ENCODE measurements around the gene NAALADL2. TPM values are rescaled to one million over a fixed set of nuclear protein-coding genes. Genes with fewer than 3 reads are reported as not detected.

The NAALADL2 gene
- total RNA-seq, 1 donor from 2014 or later: 11.5 TPM

GRCh38 chr3:175214216-175214615 is 355.1 kb downstream of the NAALADL2 start:
- no peaks in the 10 kb centered on the region for H4K20me1 ChIP-seq (ENCODE audit: low read depth)
- no peaks in the 10 kb centered on the region for H3K36me3 ChIP-seq
- no peak for DNase-seq (ENCODE audit: low spot score)
- Mint-ChIP-seq H3K27me3 (ENCODE audit: insufficient read depth, low read depth) (peaks cover 2% of the 10 kb centered on the region), H3K36me3 (no peaks in the 10 kb centered on the region), H3K27ac (no peak overlapping the region), H3K9me3 (no peaks in the 10 kb centered on the region), H3K4me3 (no peak overlapping the region), H3K4me1 (no peaks in the 10 kb centered on the region)
- no peak overlapping the region for H3K4me3 ChIP-seq
- H3K9ac ChIP-seq: no peak overlapping the region
- no peak overlapping the region for H3K27ac ChIP-seq
- TF ChIP-seq EZH2 (IDR thresholded peaks at IDR 0.05) (no peak), EZH2phosphoT487 (IDR thresholded peaks at IDR 0.05) (no peak), CTCF (IDR thresholded peaks at IDR 0.05) (no peak)
- no peak overlapping the region for H3K4me2 ChIP-seq
- H3K4me1 ChIP-seq: peaks cover 4% of the 10 kb centered on the region
- no peaks in the 10 kb centered on the region for H3K79me2 ChIP-seq (ENCODE audit: low read depth)
- H3K9me3 ChIP-seq (ENCODE audit: low read depth): no peaks in the 10 kb centered on the region
- no peaks in the 10 kb centered on the region for H3K27me3 ChIP-seq
- no peaks in the 10 kb centered on the region for H3F3A ChIP-seq (ENCODE audit: low read depth)
- H2AFZ ChIP-seq (replicated peaks): no peak overlapping the region

- no peaks in the 10 kb centered on the region for H3K27me3 ChIP-seq
Measured at GRCh38 chr3:175215833-175216232, 356.7 kb downstream of the NAALADL2 start.

GRCh38 chr3:175222356-175222755 is 363.2 kb downstream of the NAALADL2 start:
- H3K9me3 ChIP-seq (ENCODE audit: low read depth): no peaks in the 10 kb centered on the region
- H3K27ac ChIP-seq: no peak overlapping the region
- H2AFZ ChIP-seq (replicated peaks): no peak overlapping the region
- Mint-ChIP-seq H3K4me3 (no peak overlapping the region), H3K36me3 (no peaks in the 10 kb centered on the region), H3K27me3 (ENCODE audit: insufficient read depth, low read depth) (no peaks in the 10 kb centered on the region), H3K9me3 (no peaks in the 10 kb centered on the region), H3K4me1 (no peaks in the 10 kb centered on the region), H3K27ac (no peak overlapping the region)
- no peaks in the 10 kb centered on the region for H3K79me2 ChIP-seq (ENCODE audit: low read depth)
- DNase-seq (ENCODE audit: low spot score): no peak
- H3F3A ChIP-seq (ENCODE audit: low read depth): no peaks in the 10 kb centered on the region
- no peak overlapping the region for H3K4me2 ChIP-seq
- H3K27me3 ChIP-seq: no peaks in the 10 kb centered on the region
- H4K20me1 ChIP-seq (ENCODE audit: low read depth): no peaks in the 10 kb centered on the region
- no peaks in the 10 kb centered on the region for H3K4me1 ChIP-seq
- TF ChIP-seq EZH2 (IDR thresholded peaks at IDR 0.05): no peak
- TF ChIP-seq CTCF (IDR thresholded peaks at IDR 0.05): no peak
- TF ChIP-seq EZH2phosphoT487 (IDR thresholded peaks at IDR 0.05): no peak
- H3K9ac ChIP-seq: no peak overlapping the region
- H3K36me3 ChIP-seq: no peaks in the 10 kb centered on the region
- H3K4me3 ChIP-seq: no peak overlapping the region

More at GRCh38 chr3:175215833-175216232, 356.7 kb downstream of the NAALADL2 start:
- no peak for DNase-seq (ENCODE audit: low spot score)
- no peak overlapping the region for H3K9ac ChIP-seq
- H3K27ac ChIP-seq: no peak overlapping the region
- no peaks in the 10 kb centered on the region for H3K9me3 ChIP-seq (ENCODE audit: low read depth)
- no peaks in the 10 kb centered on the region for H3K4me1 ChIP-seq
- no peak overlapping the region for H3K4me2 ChIP-seq
- Mint-ChIP-seq H3K27me3 (ENCODE audit: insufficient read depth, low read depth) (peaks cover 2% of the 10 kb centered on the region), H3K4me1 (no peaks in the 10 kb centered on the region), H3K4me3 (no peak overlapping the region), H3K36me3 (no peaks in the 10 kb centered on the region), H3K9me3 (no peaks in the 10 kb centered on the region), H3K27ac (no peak overlapping the region)
- no peaks in the 10 kb centered on the region for H3K36me3 ChIP-seq
- H4K20me1 ChIP-seq (ENCODE audit: low read depth): no peaks in the 10 kb centered on the region
- H3K79me2 ChIP-seq (ENCODE audit: low read depth): no peaks in the 10 kb centered on the region
- no peaks in the 10 kb centered on the region for H3F3A ChIP-seq (ENCODE audit: low read depth)
- TF ChIP-seq EZH2 (IDR thresholded peaks at IDR 0.05) (no peak), EZH2phosphoT487 (IDR thresholded peaks at IDR 0.05) (no peak)
- H2AFZ ChIP-seq (replicated peaks): no peak overlapping the region
- no peak overlapping the region for H3K4me3 ChIP-seq

GRCh38 chr3:175224051-175224450 is 364.9 kb downstream of the NAALADL2 start:
- H3K36me3 ChIP-seq: no peaks in the 10 kb centered on the region
- H2AFZ ChIP-seq (replicated peaks): no peak overlapping the region
- no peaks in the 10 kb centered on the region for H3K27me3 ChIP-seq
- H3K27ac Mint-ChIP-seq: no peak overlapping the region
- no peaks in the 10 kb centered on the region for H3K79me2 ChIP-seq (ENCODE audit: low read depth)
- no peaks in the 10 kb centered on the region for H3K36me3 Mint-ChIP-seq
- no peak overlapping the region for H3K4me2 ChIP-seq
- no peaks in the 10 kb centered on the region for H3K4me1 Mint-ChIP-seq
- TF ChIP-seq EZH2 (IDR thresholded peaks at IDR 0.05): no peak
- TF ChIP-seq EZH2phosphoT487 (IDR thresholded peaks at IDR 0.05): no peak
- TF ChIP-seq CTCF (IDR thresholded peaks at IDR 0.05): no peak
- H3K4me3 ChIP-seq: no peak overlapping the region
- no peak overlapping the region for H3K27ac ChIP-seq
- H3K27me3 Mint-ChIP-seq (ENCODE audit: insufficient read depth, low read depth): no peaks in the 10 kb centered on the region
- no peaks in the 10 kb centered on the region for H3K4me1 ChIP-seq
- no peak for DNase-seq (ENCODE audit: low spot score)
- no peaks in the 10 kb centered on the region for H3K9me3 ChIP-seq (ENCODE audit: low read depth)
- H3K9ac ChIP-seq: no peak overlapping the region
- no peak overlapping the region for H3K4me3 Mint-ChIP-seq
- H4K20me1 ChIP-seq (ENCODE audit: low read depth): no peaks in the 10 kb centered on the region
- H3K9me3 Mint-ChIP-seq: no peaks in the 10 kb centered on the region
- H3F3A ChIP-seq (ENCODE audit: low read depth): no peaks in the 10 kb centered on the region

Data from neural progenitor cell (in vitro differentiated cells).